ENCODE results near the gene CASK.

Gene CASK

GRCh38 chrX:41711021-41711667, 212.2 kb downstream of the CASK start:
- Histone ChIP-seq H3K4me3 (ENCODE audit: low read depth in 1 of 2, low read length in 2 of 2) (no peak overlapping the region), H3K4me1 (ENCODE audit: control insufficient read depth in 1 of 2, insufficient read depth in 2 of 2, low read length in 2 of 2) (no peaks in the 10 kb centered on the region), H3K36me3 (ENCODE audit: control insufficient read depth in 1 of 2, insufficient read depth in 2 of 2, low read length in 2 of 2) (no peaks in the 10 kb centered on the region), H3K27me3 (ENCODE audit: low read depth, low read length) (no peaks in the 10 kb centered on the region), H3K9me3 (ENCODE audit: control insufficient read depth in 1 of 2, low read length in 2 of 2) (no peaks in the 10 kb centered on the region), H3K27ac (ENCODE audit: low read length) (no peak overlapping the region)

GRCh38 chrX:41708486-41708885, 214.9 kb downstream of the CASK start:
- Histone ChIP-seq H3K27ac (ENCODE audit: low read length) (no peak overlapping the region), H3K27me3 (ENCODE audit: low read depth, low read length) (no peaks in the 10 kb centered on the region), H3K9me3 (ENCODE audit: control insufficient read depth in 1 of 2, low read length in 2 of 2) (no peaks in the 10 kb centered on the region), H3K4me3 (ENCODE audit: low read depth in 1 of 2, low read length in 2 of 2) (no peak overlapping the region), H3K36me3 (ENCODE audit: control insufficient read depth in 1 of 2, insufficient read depth in 2 of 2, low read length in 2 of 2) (no peaks in the 10 kb centered on the region), H3K4me1 (ENCODE audit: control insufficient read depth in 1 of 2, insufficient read depth in 2 of 2, low read length in 2 of 2) (no peaks in the 10 kb centered on the region)

- Histone ChIP-seq H3K9me3 (ENCODE audit: control insufficient read depth in 1 of 2, low read length in 2 of 2) (no peaks in the 10 kb centered on the region), H3K4me1 (ENCODE audit: control insufficient read depth in 1 of 2, insufficient read depth in 2 of 2, low read length in 2 of 2) (no peaks in the 10 kb centered on the region), H3K27ac (ENCODE audit: low read length) (no peak overlapping the region), H3K4me3 (ENCODE audit: low read depth in 1 of 2, low read length in 2 of 2) (no peak overlapping the region), H3K27me3 (ENCODE audit: low read depth, low read length) (no peaks in the 10 kb centered on the region), H3K36me3 (ENCODE audit: control insufficient read depth in 1 of 2, insufficient read depth in 2 of 2, low read length in 2 of 2) (no peaks in the 10 kb centered on the region)
Observed at GRCh38 chrX:41707218-41707617, 216.1 kb downstream of the CASK start.

DNA sequence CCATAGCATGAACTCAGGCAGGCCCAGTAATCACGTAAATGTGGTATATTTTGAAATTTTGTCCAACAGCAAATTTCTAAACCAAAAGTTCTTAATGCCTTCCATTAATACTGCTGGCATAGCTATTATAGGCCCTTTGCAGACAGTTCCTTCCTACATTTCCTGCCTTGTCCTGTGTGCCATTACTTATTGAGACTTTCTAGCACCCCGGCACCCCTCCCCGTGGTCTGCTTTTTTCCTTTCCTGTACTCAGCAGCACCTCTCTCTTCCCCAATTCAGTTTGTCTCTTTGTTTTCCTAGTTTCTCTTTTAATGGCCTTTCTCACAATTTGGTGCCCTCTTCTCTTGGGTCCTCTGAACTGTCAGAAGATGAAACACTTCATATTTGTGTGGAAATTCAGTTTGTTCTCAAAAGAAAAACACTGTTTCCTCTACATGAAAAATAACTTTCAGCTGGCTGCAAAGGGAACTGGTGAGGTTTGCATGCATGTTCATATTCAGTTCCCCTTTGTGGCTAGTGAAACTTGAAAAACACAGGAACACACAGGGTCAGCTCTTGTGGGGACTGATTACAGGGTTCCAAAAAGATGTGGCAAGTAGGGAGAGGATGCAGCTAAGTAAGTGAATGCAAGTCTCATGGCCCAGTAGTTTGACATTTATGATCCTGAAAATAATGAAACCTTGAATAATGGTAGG, 217.5 kb downstream of the CASK start:
- Histone ChIP-seq H3K27me3 (ENCODE audit: low read depth, low read length) (no peaks in the 10 kb centered on the region), H3K27ac (ENCODE audit: low read length) (no peak overlapping the region), H3K36me3 (ENCODE audit: control insufficient read depth in 1 of 2, insufficient read depth in 2 of 2, low read length in 2 of 2) (no peaks in the 10 kb centered on the region), H3K4me1 (ENCODE audit: control insufficient read depth in 1 of 2, insufficient read depth in 2 of 2, low read length in 2 of 2) (no peaks in the 10 kb centered on the region), H3K9me3 (ENCODE audit: control insufficient read depth in 1 of 2, low read length in 2 of 2) (no peaks in the 10 kb centered on the region), H3K4me3 (ENCODE audit: low read depth in 1 of 2, low read length in 2 of 2) (no peak overlapping the region)

DNA sequence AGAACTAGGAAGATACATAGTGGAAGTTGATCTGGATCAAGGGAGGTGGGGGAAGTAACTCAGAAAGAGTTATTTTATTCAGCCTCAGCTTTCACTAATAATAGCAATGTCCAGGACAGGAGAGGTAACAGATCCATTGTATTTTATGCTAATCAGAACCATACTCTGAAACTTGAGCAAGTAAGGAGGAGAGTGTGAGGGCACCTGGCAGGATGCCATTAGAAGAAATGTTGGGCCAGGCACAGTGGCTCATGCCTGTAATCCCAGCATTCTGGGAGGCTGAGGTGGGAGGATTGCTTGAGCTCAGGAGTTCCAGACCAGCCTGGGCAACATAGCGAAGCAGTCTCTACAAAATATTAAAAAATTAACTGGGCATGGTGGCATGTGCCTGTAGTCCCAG, 218.3 kb downstream of the CASK start:
- Histone ChIP-seq H3K36me3 (ENCODE audit: control insufficient read depth in 1 of 2, insufficient read depth in 2 of 2, low read length in 2 of 2) (no peaks in the 10 kb centered on the region), H3K4me3 (ENCODE audit: low read depth in 1 of 2, low read length in 2 of 2) (no peak overlapping the region), H3K27ac (ENCODE audit: low read length) (no peak overlapping the region), H3K9me3 (ENCODE audit: control insufficient read depth in 1 of 2, low read length in 2 of 2) (no peaks in the 10 kb centered on the region), H3K27me3 (ENCODE audit: low read depth, low read length) (no peaks in the 10 kb centered on the region), H3K4me1 (ENCODE audit: control insufficient read depth in 1 of 2, insufficient read depth in 2 of 2, low read length in 2 of 2) (no peaks in the 10 kb centered on the region)

GRCh38 chrX:41703574-41704029, 219.8 kb downstream of the CASK start:
- Histone ChIP-seq H3K27me3 (ENCODE audit: low read depth, low read length) (no peaks in the 10 kb centered on the region), H3K4me3 (ENCODE audit: low read depth in 1 of 2, low read length in 2 of 2) (no peak overlapping the region), H3K9me3 (ENCODE audit: control insufficient read depth in 1 of 2, low read length in 2 of 2) (no peaks in the 10 kb centered on the region), H3K4me1 (ENCODE audit: control insufficient read depth in 1 of 2, insufficient read depth in 2 of 2, low read length in 2 of 2) (no peaks in the 10 kb centered on the region), H3K36me3 (ENCODE audit: control insufficient read depth in 1 of 2, insufficient read depth in 2 of 2, low read length in 2 of 2) (no peaks in the 10 kb centered on the region), H3K27ac (ENCODE audit: low read length) (no peak overlapping the region)

GRCh38 chrX:41695426-41695825, 227.9 kb downstream of the CASK start:
- Histone ChIP-seq H3K4me3 (ENCODE audit: low read depth in 1 of 2, low read length in 2 of 2) (no peak overlapping the region), H3K36me3 (ENCODE audit: control insufficient read depth in 1 of 2, insufficient read depth in 2 of 2, low read length in 2 of 2) (peaks cover 0 to 3% of the 10 kb centered on the region in 2 donors), H3K27me3 (ENCODE audit: low read depth, low read length) (no peaks in the 10 kb centered on the region), H3K27ac (ENCODE audit: low read length) (no peak overlapping the region), H3K9me3 (ENCODE audit: control insufficient read depth in 1 of 2, low read length in 2 of 2) (no peaks in the 10 kb centered on the region), H3K4me1 (ENCODE audit: control insufficient read depth in 1 of 2, insufficient read depth in 2 of 2, low read length in 2 of 2) (peaks cover 4 to 9% of the 10 kb centered on the region in 2 donors)

DNA sequence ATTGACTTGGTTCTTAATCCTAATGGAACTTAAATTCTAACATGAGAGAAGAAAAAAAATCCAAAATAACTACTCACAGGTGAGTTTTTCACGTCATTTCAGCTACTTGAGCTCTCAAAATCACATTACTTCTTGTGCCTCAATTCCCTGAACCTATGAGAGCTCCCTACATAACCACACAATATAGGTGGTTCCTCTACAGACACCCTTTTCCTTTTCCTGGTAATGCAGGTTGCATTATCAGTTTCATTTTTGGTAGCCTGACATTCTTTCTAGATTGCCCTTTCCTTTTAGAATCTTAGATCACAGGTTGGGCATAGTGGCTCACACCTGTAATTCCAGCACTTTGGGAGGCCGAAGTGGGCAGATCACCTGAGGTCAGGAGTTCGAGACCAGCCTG, 230.3 kb downstream of the CASK start:
- Histone ChIP-seq H3K4me1 (ENCODE audit: control insufficient read depth in 1 of 2, insufficient read depth in 2 of 2, low read length in 2 of 2) (peaks cover 4 to 9% of the 10 kb centered on the region in 2 donors), H3K36me3 (ENCODE audit: control insufficient read depth in 1 of 2, insufficient read depth in 2 of 2, low read length in 2 of 2) (peaks cover 0 to 3% of the 10 kb centered on the region in 2 donors), H3K27ac (ENCODE audit: low read length) (no peak overlapping the region), H3K9me3 (ENCODE audit: control insufficient read depth in 1 of 2, low read length in 2 of 2) (no peaks in the 10 kb centered on the region), H3K27me3 (ENCODE audit: low read depth, low read length) (no peaks in the 10 kb centered on the region), H3K4me3 (ENCODE audit: low read depth in 1 of 2, low read length in 2 of 2) (no peak overlapping the region)

GRCh38 chrX:41692162-41692749, 231.1 kb downstream of the CASK start:
- peaks cover 0 to 3% of the 10 kb centered on the region in 2 donors for H3K36me3 ChIP-seq (ENCODE audit: control insufficient read depth in 1 of 2, insufficient read depth in 2 of 2, low read length in 2 of 2)
- H3K4me1 ChIP-seq (ENCODE audit: control insufficient read depth in 1 of 2, insufficient read depth in 2 of 2, low read length in 2 of 2): peaks cover 4 to 9% of the 10 kb centered on the region in 2 donors
- H3K27ac ChIP-seq (ENCODE audit: low read length): no peak overlapping the region
- H3K9me3 ChIP-seq (ENCODE audit: control insufficient read depth in 1 of 2, low read length in 2 of 2): no peaks in the 10 kb centered on the region
- H3K4me3 ChIP-seq (ENCODE audit: low read depth in 1 of 2, low read length in 2 of 2): no peak overlapping the region
- H3K27me3 ChIP-seq (ENCODE audit: low read depth, low read length): no peaks in the 10 kb centered on the region

DNA sequence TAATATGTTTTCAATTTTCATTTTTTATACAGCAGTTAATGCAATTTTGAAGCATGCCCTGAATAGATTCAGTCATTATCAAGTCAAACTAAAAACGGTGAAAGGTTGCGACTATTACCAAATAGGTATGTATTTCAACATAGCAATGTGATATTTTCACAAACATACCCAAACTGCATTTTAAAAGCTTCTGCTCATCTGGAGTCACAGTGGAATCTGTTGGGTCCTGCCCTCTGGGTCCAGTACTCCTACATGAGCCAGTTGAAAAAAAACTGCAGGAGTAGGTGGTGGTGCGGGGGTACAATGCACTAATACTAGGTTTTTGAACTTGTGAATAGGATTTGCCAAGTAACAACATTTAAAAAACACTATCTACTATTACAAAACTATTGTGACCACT, 233.6 kb downstream of the CASK start:
- H3K9me3 ChIP-seq (ENCODE audit: control insufficient read depth in 1 of 2, low read length in 2 of 2): no peaks in the 10 kb centered on the region
- no peak overlapping the region for H3K27ac ChIP-seq (ENCODE audit: low read length)
- no peak overlapping the region for H3K4me3 ChIP-seq (ENCODE audit: low read depth in 1 of 2, low read length in 2 of 2)
- no peaks in the 10 kb centered on the region for H3K27me3 ChIP-seq (ENCODE audit: low read depth, low read length)
- H3K36me3 ChIP-seq (ENCODE audit: control insufficient read depth in 1 of 2, insufficient read depth in 2 of 2, low read length in 2 of 2): peaks cover 0 to 3% of the 10 kb centered on the region in 2 donors
- H3K4me1 ChIP-seq (ENCODE audit: control insufficient read depth in 1 of 2, insufficient read depth in 2 of 2, low read length in 2 of 2): peaks cover 4 to 9% of the 10 kb centered on the region in 2 donors

GRCh38 chrX:41688835-41689234, 234.5 kb downstream of the CASK start, which contains the start of gene GPR34:
TSS of gene GPR34 (plus strand) at chrX:41688973. CDS start at chrX:41695634, 6,661 bp downstream.
- H3K27ac ChIP-seq (ENCODE audit: low read length): no peak within 1 kb of the TSS
- no peaks in the 10 kb centered on the region for H3K36me3 ChIP-seq (ENCODE audit: control insufficient read depth in 1 of 2, insufficient read depth in 2 of 2, low read length in 2 of 2)
- H3K4me1 ChIP-seq (ENCODE audit: control insufficient read depth in 1 of 2, insufficient read depth in 2 of 2, low read length in 2 of 2): peaks cover 4 to 9% of the 10 kb centered on the region in 2 donors
- H3K9me3 ChIP-seq (ENCODE audit: control insufficient read depth in 1 of 2, low read length in 2 of 2): no peaks in the 10 kb centered on the region
- H3K4me3 ChIP-seq (ENCODE audit: low read depth in 1 of 2, low read length in 2 of 2): no peak within 1 kb of the TSS
- no peaks in the 10 kb centered on the region for H3K27me3 ChIP-seq (ENCODE audit: low read depth, low read length)

All from muscle layer of duodenum (tissue), 2 donors.